K562 (cell line): Measurements from ENCODE around the gene KATNAL2. TPM values are rescaled to one million over a fixed set of nuclear protein-coding genes. Genes with fewer than 3 reads are reported as not detected.
A peak's percentile ranks its signal among the peaks of the same experiment; 100 is the strongest.

ENCODE experiments used
- C11orf30 ChIP-seq: fragments of 450-650 bp; IDR thresholded peaks from 2 replicates; pipeline ENCODE4 v1.6.1; 2016; ENCODE audit warnings: low read depth, mild to moderate bottlenecking
- CTCF ChIP-seq, 3 experiments: IDR thresholded peaks in 2 of 3; conservative IDR thresholded peaks in 1 of 3; 2 replicates each; pipeline ENCODE4 v1.5.1; 2011 to 2012; ENCODE audit warnings: low read length in 3 of 3, mild to moderate bottlenecking in 3 of 3, control low read depth in 2 of 3, improper control_type of control experiment in 1 of 3, inconsistent platforms in 1 of 3, low read depth in 1 of 3, mixed read lengths in 1 of 3, moderate library complexity in 1 of 3; ENCODE audit not compliant: insufficient read depth in 2 of 3
- DNMT1 ChIP-seq: fragments of 450-650 bp; IDR thresholded peaks from 2 replicates; pipeline ENCODE4 v1.6.1; 2016; ENCODE audit warnings: antibody characterized with exemption, mild to moderate bottlenecking
- GMEB1 ChIP-seq: fragments of 250-450 bp; sonication (Bioruptor Pico); IDR thresholded peaks from 2 replicates; pipeline ENCODE4 v1.4.0; 2020; ENCODE audit warnings: mild to moderate bottlenecking
- HLTF ChIP-seq: fragments of 450-650 bp; IDR thresholded peaks from 2 replicates; pipeline ENCODE4 v1.6.1; 2016
- MTA2 ChIP-seq: fragments of 450-650 bp; IDR thresholded peaks from 2 replicates; pipeline ENCODE4 v1.6.1; 2016; ENCODE audit warnings: low read depth
- TCF3 ChIP-seq: sonication (generic); formaldehyde crosslinking; IDR thresholded peaks from 2 replicates; pipeline ENCODE4 v1.4.0; 2020; ENCODE audit warnings: mild to moderate bottlenecking, missing genetic modification reagents
- ZBTB40 ChIP-seq, 2 experiments: fragments of 450-650 bp in 1 of 2; sonication (generic) in 1 of 2; formaldehyde crosslinking in 1 of 2; IDR thresholded peaks; 2 replicates each; pipeline versions ENCODE4 v1.7.1 to v1.9.0; 2016 to 2022; ENCODE audit warnings: inconsistent platforms in 1 of 2, mild to moderate bottlenecking in 1 of 2, missing genetic modification reagents in 1 of 2
- ZNF239 ChIP-seq: fragments of 250-450 bp; sonication (Bioruptor Pico); IDR thresholded peaks from 2 replicates; pipeline ENCODE4 v1.4.0; 2020; ENCODE audit warnings: mild to moderate bottlenecking
- polyA plus RNA-seq, 8 experiments: library from polyadenylated mRNA; depleted of rRNA in 4 of 8; stranded (reverse) in 5 of 8; unstranded in 3 of 8; fragments of >200 nt; fragmentation: Nextera tagmentation in 2 of 8; fragmentation: Illumina TruSeq in 1 of 8; extraction: Ambion mirVana in 2 of 8; extraction: Trizol in 1 of 8; gene quantifications; 2 replicates each; pipeline versions ENCODE4 v1.2.1 to v1.2.3, GENCODE V29; 2011 to 2014; ENCODE audit warnings: inconsistent platforms in 1 of 8, missing spikeins in 1 of 8
- total RNA-seq, 7 experiments: library from RNA; depleted of rRNA in 6 of 7; stranded (reverse); fragments of >200 nt in 6 of 7; fragmentation: Illumina TruSeq in 2 of 7; extraction: Trizol in 2 of 7; gene quantifications; 2 replicates each; pipeline versions ENCODE4 v1.2.1 to v1.2.3, GENCODE V29; 2011 to 2021; ENCODE audit warnings: low replicate concordance in 1 of 7
- TF ChIP-seq, protein P1 (sequence below): sonication (generic); IDR thresholded peaks from 2 replicates; pipeline ENCODE4 v1.6.1; 2016

Gene KATNAL2
- total and polyA plus RNA-seq, 9 of the 15 experiments (the other 6 are each of a cell fraction or from before 2014, with no cell fraction given) = 0.08 to 1.2 (median 0.48) TPM

- no peak for TF ChIP-seq CTCF (IDR thresholded peaks at IDR 0.05 in 2 of 3, conservative IDR thresholded peaks at IDR 0.05 in 1 of 3; ENCODE audit: insufficient read depth in 2 of 3, low read depth in 1 of 3, low read length in 3 of 3)
- peak; percentile 17; the same call in 1 of the 2 replicates for TF ChIP-seq MTA2
- TF ChIP-seq GMEB1 = no peak
- TF ChIP-seq C11orf30 = no peak
- TF ChIP-seq ZBTB40 (IDR thresholded peaks at IDR 0.05) = no peak
- no peak for TF ChIP-seq ZBTB40 (CRISPR knock-in tag; IDR thresholded peaks at IDR 0.05)
- TF ChIP-seq, protein P1, sequence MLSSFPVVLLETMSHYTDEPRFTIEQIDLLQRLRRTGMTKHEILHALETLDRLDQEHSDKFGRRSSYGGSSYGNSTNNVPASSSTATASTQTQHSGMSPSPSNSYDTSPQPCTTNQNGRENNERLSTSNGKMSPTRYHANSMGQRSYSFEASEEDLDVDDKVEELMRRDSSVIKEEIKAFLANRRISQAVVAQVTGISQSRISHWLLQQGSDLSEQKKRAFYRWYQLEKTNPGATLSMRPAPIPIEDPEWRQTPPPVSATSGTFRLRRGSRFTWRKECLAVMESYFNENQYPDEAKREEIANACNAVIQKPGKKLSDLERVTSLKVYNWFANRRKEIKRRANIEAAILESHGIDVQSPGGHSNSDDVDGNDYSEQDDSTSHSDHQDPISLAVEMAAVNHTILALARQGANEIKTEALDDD = no peak
- TF ChIP-seq DNMT1 = no peak
- no peak for TF ChIP-seq HLTF
- no peak for TF ChIP-seq ZNF239 (CRISPR knock-in tag)
- TF ChIP-seq TCF3 (CRISPR knock-in tag) = peak; percentile 56
Measured at GRCh38 chr18:47143899-47144485, 226.6 kb downstream of the KATNAL2 start (continued).
